IMR-90 (cell line): ENCODE results near the gene DENND1A. TPM values are rescaled to one million over a fixed set of nuclear protein-coding genes. Genes with fewer than 3 reads are reported as not detected.

Source experiments
- ATAC-seq: fragments of 200-7000 bp; cut with Tn5 transposase; 2 replicates; pipeline ENCODE4 v1.9.1; 2020; ENCODE audit warnings: low read depth, mild to moderate bottlenecking, moderate library complexity
- BruUV-seq: library from RNA; stranded (reverse); fragments of 400-500 nt; replicated peaks from 2 replicates; lab custom pipeline; 2021; lab: Mats Ljungman, UMichigan
- CTCF ChIA-PET: fragments of 300-600 bp; formaldehyde crosslinking; extraction: SDS; loops from one replicate; lab custom pipeline; 2021; ENCODE audit warnings: antibody characterized with exemption; lab: Yijun Ruan, JAX
- POLR2A ChIA-PET: fragments of 300-600 bp; sonication (Branson Sonifier 250); formaldehyde crosslinking; loops from one replicate; lab custom pipeline; 2022; ENCODE audit warnings: antibody characterized with exemption; ENCODE audit not compliant: unreplicated experiment; lab: Charles Lee
- DNase-seq: peaks from one replicate; pipeline ENCODE4 v3.0.0; 2013
- H2AFZ ChIP-seq: replicated peaks from 2 replicates; pipeline ENCODE3; 2013; ENCODE audit warnings: low read length, mild to moderate bottlenecking; ENCODE audit not compliant: poor library complexity
- H2AK5ac ChIP-seq: 2 replicates; pipeline ENCODE4 v1.6.1; 2013; ENCODE audit warnings: low read depth, low read length, inconsistent platforms
- H2AK9ac ChIP-seq: replicated peaks from 2 replicates; pipeline ENCODE3; 2013; ENCODE audit warnings: mild to moderate bottlenecking, low read depth, low read length, moderate library complexity; ENCODE audit not compliant: poor library complexity
- H2BK120ac ChIP-seq: 2 replicates; pipeline ENCODE4 v1.6.1; 2013; ENCODE audit warnings: low read depth, low read length, inconsistent platforms
- H2BK15ac ChIP-seq: 3 replicates; pipeline ENCODE4 v1.6.1; 2013; ENCODE audit warnings: low read depth, low read length, inconsistent platforms
- H2BK20ac ChIP-seq: 2 replicates; pipeline ENCODE4 v1.6.1; 2013; ENCODE audit warnings: low read depth, mild to moderate bottlenecking, inconsistent platforms, low read length, moderate library complexity
- H2BK5ac ChIP-seq: 2 replicates; pipeline ENCODE4 v1.6.1; 2013; ENCODE audit warnings: mild to moderate bottlenecking, low read depth, low read length, inconsistent platforms; ENCODE audit not compliant: poor library complexity, severe bottlenecking
- H3K14ac ChIP-seq: replicated peaks from 2 replicates; pipeline ENCODE4 v1.6.1; 2013; ENCODE audit warnings: low read depth, low read length, inconsistent platforms
- H3K18ac ChIP-seq: 2 replicates; pipeline ENCODE4 v1.6.1; 2013; ENCODE audit warnings: low read depth, low read length, control low read depth
- H3K23ac ChIP-seq: 2 replicates; pipeline ENCODE4 v1.6.1; 2013; ENCODE audit warnings: low read depth, low read length, inconsistent platforms
- H3K27ac ChIP-seq: 2 replicates; pipeline ENCODE4 v1.5.1; 2013; ENCODE audit warnings: mild to moderate bottlenecking, control low read depth, low read length; ENCODE audit not compliant: insufficient read depth
- H3K27me3 ChIP-seq: 2 replicates; pipeline ENCODE4 v1.6.1; 2013; ENCODE audit warnings: low read length; ENCODE audit not compliant: control insufficient read depth, insufficient read depth
- H3K36me3 ChIP-seq: 2 replicates; pipeline ENCODE4 v1.6.1; 2013; ENCODE audit warnings: low read length, mixed read lengths; ENCODE audit not compliant: control insufficient read depth, insufficient read depth
- H3K4ac ChIP-seq: 2 replicates; pipeline ENCODE4 v1.6.1; 2013; ENCODE audit warnings: low read depth, low read length, inconsistent platforms
- H3K4me1 ChIP-seq: 2 replicates; pipeline ENCODE4 v1.6.1; 2013; ENCODE audit warnings: low read length, mixed read lengths; ENCODE audit not compliant: control insufficient read depth, insufficient read depth
- H3K4me2 ChIP-seq: 2 replicates; pipeline ENCODE4 v1.6.1; 2013; ENCODE audit warnings: low read depth, mild to moderate bottlenecking, control low read depth, low read length, moderate library complexity
- H3K4me3 ChIP-seq: 2 replicates; pipeline ENCODE4 v1.5.1; 2013; ENCODE audit warnings: low read depth, mild to moderate bottlenecking, control low read depth, low read length, moderate library complexity; ENCODE audit not compliant: insufficient read depth
- H3K56ac ChIP-seq: 2 replicates; pipeline ENCODE4 v1.6.1; 2013; ENCODE audit warnings: low read length, inconsistent platforms; ENCODE audit not compliant: insufficient read depth; ENCODE audit errors: extremely low read depth
- H3K79me1 ChIP-seq, 2 experiments: 2 replicates each; pipeline ENCODE4 v1.6.1; 2013; ENCODE audit warnings: low read length in 2 of 2, inconsistent platforms in 1 of 2, low read depth in 1 of 2
- H3K9ac ChIP-seq: 2 replicates; pipeline ENCODE4 v1.6.1; 2013; ENCODE audit warnings: low read depth, low read length, control low read depth
- H3K9me1 ChIP-seq: 2 replicates; pipeline ENCODE4 v1.6.1; 2013; ENCODE audit warnings: low read length, inconsistent platforms; ENCODE audit not compliant: insufficient read depth
- H3K9me3 ChIP-seq: 2 replicates; pipeline ENCODE4 v1.6.1; 2013; ENCODE audit warnings: low read length; ENCODE audit not compliant: control insufficient read depth, insufficient read depth
- H4K20me1 ChIP-seq: 2 replicates; pipeline ENCODE4 v1.6.1; 2013; ENCODE audit warnings: low read length, inconsistent platforms; ENCODE audit not compliant: insufficient read depth
- H4K5ac ChIP-seq: 2 replicates; pipeline ENCODE4 v1.6.1; 2013; ENCODE audit warnings: mild to moderate bottlenecking, low read depth, low read length, control low read depth
- H4K8ac ChIP-seq, 2 experiments: 2 replicates each; pipeline ENCODE4 v1.6.1; 2013; ENCODE audit warnings: low read depth in 2 of 2, low read length in 2 of 2, control low read depth in 1 of 2, inconsistent platforms in 1 of 2
- H4K91ac ChIP-seq: 2 replicates; pipeline ENCODE4 v1.6.1; 2013; ENCODE audit warnings: low read depth, low read length, inconsistent platforms; ENCODE audit not compliant: insufficient read depth
- BHLHE40 ChIP-seq: fragments of 150-350 bp; IDR thresholded peaks from 2 replicates; pipeline ENCODE4 v1.6.1; 2016; ENCODE audit warnings: mild to moderate bottlenecking, low read depth, low read length
- CEBPB ChIP-seq: IDR thresholded peaks from 2 replicates; pipeline ENCODE4 v1.6.1; 2012; ENCODE audit warnings: low read depth, low read length, improper control_type of control experiment
- CHD1 ChIP-seq: IDR thresholded peaks from 2 replicates; pipeline ENCODE4 v1.6.1; 2012; ENCODE audit warnings: low read depth, low read length, improper control_type of control experiment
- CTCF ChIP-seq: conservative IDR thresholded peaks from 2 replicates; pipeline ENCODE4 v1.5.1; 2012; ENCODE audit warnings: mild to moderate bottlenecking, low read depth, low read length, improper control_type of control experiment
- ELK1 ChIP-seq: fragments of 150-350 bp; IDR thresholded peaks from 2 replicates; pipeline ENCODE4 v1.6.1; 2016; ENCODE audit warnings: low read depth, mild to moderate bottlenecking, low read length, moderate library complexity, borderline replicate concordance
- FOS ChIP-seq: fragments of 150-350 bp; IDR thresholded peaks from 2 replicates; pipeline ENCODE4 v1.6.1; 2016; ENCODE audit warnings: low read depth, low read length
- MAZ ChIP-seq: IDR thresholded peaks from 2 replicates; pipeline ENCODE4 v1.6.1; 2012; ENCODE audit warnings: low read depth, mild to moderate bottlenecking, low read length, improper control_type of control experiment, moderate library complexity, borderline replicate concordance
- MXI1 ChIP-seq: IDR thresholded peaks from 2 replicates; pipeline ENCODE4 v1.6.1; 2012; ENCODE audit warnings: low read depth, mild to moderate bottlenecking, low read length, moderate library complexity, borderline replicate concordance
- NFE2L2 ChIP-seq: fragments of 150-350 bp; IDR thresholded peaks from 2 replicates; pipeline ENCODE4 v1.6.1; 2016; ENCODE audit warnings: low read depth, mild to moderate bottlenecking, low read length
- POLR2A ChIP-seq: IDR thresholded peaks from 2 replicates; pipeline ENCODE4 v1.6.1; 2012; ENCODE audit warnings: mild to moderate bottlenecking, low read depth, low read length
- RAD21 ChIP-seq: IDR thresholded peaks from 2 replicates; pipeline ENCODE4 v1.6.1; 2012; ENCODE audit warnings: low read length, improper control_type of control experiment
- RCOR1 ChIP-seq: IDR thresholded peaks from 2 replicates; pipeline ENCODE4 v1.6.1; 2012; ENCODE audit warnings: mild to moderate bottlenecking, low read length, improper control_type of control experiment; ENCODE audit not compliant: insufficient replicate concordance
- RFX5 ChIP-seq: IDR thresholded peaks from 2 replicates; pipeline ENCODE4 v1.8.0; 2012; ENCODE audit warnings: low read depth, mild to moderate bottlenecking, low read length, moderate library complexity
- USF2 ChIP-seq: fragments of 150-350 bp; IDR thresholded peaks from 2 replicates; pipeline ENCODE4 v1.6.1; 2017; ENCODE audit warnings: mild to moderate bottlenecking, antibody characterized with exemption, low read length, low read depth
- WGBS, 2 experiments: methylation state at CpG; one replicate each; pipeline versions ENCODE4 v1.1.5 to v1.1.7; 2013; ENCODE audit warnings: missing lambda C conversion rate in 2 of 2; ENCODE audit not compliant: insufficient read length in 1 of 2; ENCODE audit errors: extremely low coverage in 2 of 2; 5-methylcytosine and 5-hydroxymethylcytosine counted together
- dilution Hi-C: fragments of 300-500 bp; cut with HindIII; formaldehyde crosslinking; loops from one replicate; pipeline ENCODE4 v1.14.3; 2018; ENCODE audit warnings: low sequenced_read_pairs; ENCODE audit not compliant: unreplicated experiment
- in situ Hi-C: fragments of 300-500 bp; cut with MboI; formaldehyde crosslinking; loops from 3 replicates; pipeline ENCODE4 v1.14.3; 2019; ENCODE audit warnings: low sequenced_read_pairs, inconsistent platforms, mixed read lengths
- intact Hi-C: fragments of 100-400 bp; cut with micrococcal nuclease; formaldehyde crosslinking; loops from 2 replicates; pipeline ENCODE4 v1.10.0; 2022
- polyA plus RNA-seq, 3 experiments: library from polyadenylated mRNA; depleted of rRNA; stranded (reverse); fragments of >200 nt; gene quantifications; 2 replicates each; pipeline ENCODE4 v1.2.3, GENCODE V29; 2012; ENCODE audit warnings: low replicate concordance in 1 of 3
- total RNA-seq: library from RNA; depleted of rRNA; stranded (reverse); fragments of >200 nt; gene quantifications from 2 replicates; pipeline ENCODE4 v1.2.3, GENCODE V29; 2012

DENND1A gene
- total and polyA plus RNA-seq, 2 of the 4 experiments (the other 2 are of a cell fraction) = 21.4 to 27.6 TPM

- Histone ChIP-seq H4K8ac (no peak overlapping the region), H3K14ac (no peak overlapping the region), H3K4me3 (no peak overlapping the region), H3K18ac (no peak overlapping the region), H3K9me3 (no peaks in the 10 kb centered on the region), H4K5ac (no peak overlapping the region), H3K36me3 (no peaks in the 10 kb centered on the region; the same call in 1 of the 2 replicates), H3K9me1 (no peaks in the 10 kb centered on the region), H3K4me2 (no peak overlapping the region), H2AK5ac (no peak overlapping the region), H2BK15ac (no peak overlapping the region), H3K23ac (no peak overlapping the region), H3K79me1 (no peaks in the 10 kb centered on the region), H2AFZ (no peak overlapping the region), H4K91ac (no peak overlapping the region), H2AK9ac (no peak overlapping the region), H2BK120ac (no peak overlapping the region), H3K9ac (no peak overlapping the region), H3K27ac (no peak overlapping the region), H3K4me1 (no peaks in the 10 kb centered on the region), H2BK20ac (no peak overlapping the region), H3K56ac (no peak overlapping the region), H4K20me1 (no peaks in the 10 kb centered on the region), H2BK5ac (no peak overlapping the region), H3K27me3 (no peaks in the 10 kb centered on the region), H3K4ac (no peak overlapping the region)
- in situ Hi-C loops = no loop called here
- ATAC-seq (no peak), DNase-seq (no peak)
- dilution Hi-C loops = no loop called here
- POLR2A ChIA-PET = interaction anchor here (0.5 kb wide), 1 partner anchor 122 kb away, joined by 4 read pairs; no protein-coding TSS in a partner anchor
- 100% methylated on average over 1 of the region's 11 CpGs; no CpG with 5 or more reads in 1 of the 2 experiments for WGBS, 2 experiments
- intact Hi-C loops = no loop called here
- CTCF ChIA-PET = no interaction called here
- no TSS peak for BruUV-seq
- no peak for TF ChIP-seq MXI1
- no peak for TF ChIP-seq USF2
- no peak for TF ChIP-seq RFX5
- TF ChIP-seq CEBPB = no peak
- no peak for TF ChIP-seq RCOR1
- no peak for TF ChIP-seq FOS
- TF ChIP-seq ELK1 = no peak
- TF ChIP-seq BHLHE40 = no peak
- no peak for TF ChIP-seq POLR2A
- no peak for TF ChIP-seq MAZ
- no peak for TF ChIP-seq CHD1
- no peak for TF ChIP-seq NFE2L2
- TF ChIP-seq RAD21 = no peak
- TF ChIP-seq CTCF = no peak
Measured at GRCh38 chr9:123614306-123615263, 315.3 kb downstream of the DENND1A start.
